ENCODE measurements around the gene SNX32. TPM values are rescaled to one million over a fixed set of nuclear protein-coding genes. Genes with fewer than 3 reads are reported as not detected.
"Not testable (repeated sequence)": the region's sequence is repeated elsewhere in the genome, so short reads cannot be mapped to it uniquely, and the experiment has no call there.

SNX32 gene
- total and polyA plus RNA-seq, 3 experiments from 2014 or later: 0.77 to 2.8 (median 2.0) TPM

GRCh38 chr11:65829459-65829858, 4.3 kb upstream of the SNX32 start:
- Mint-ChIP-seq H3K4me1 (peaks cover 8 to 14% (median 13%) of the 10 kb centered on the region in 3 donors), H3K9me3 (no peaks in the 10 kb centered on the region), H3K36me3 (no peaks in the 10 kb centered on the region), H3K4me3 (no peak overlapping the region), H3K27me3 (peaks cover 0 to 2% of the 10 kb centered on the region in 2 donors), H3K27ac (no peak overlapping the region)
- Histone ChIP-seq H3K4me1 (ENCODE audit: insufficient read depth, low read length) (peaks cover 14% of the 10 kb centered on the region), H3K27me3 (ENCODE audit: insufficient read depth, low read length, poor library complexity, severe bottlenecking) (no peaks in the 10 kb centered on the region), H3K9me3 (ENCODE audit: low read length) (no peaks in the 10 kb centered on the region), H3K36me3 (ENCODE audit: insufficient read depth, low read length) (no peaks in the 10 kb centered on the region), H3K27ac (ENCODE audit: low read depth, low read length) (no peak overlapping the region), H3K4me3 (ENCODE audit: low read length) (no peak overlapping the region)
- DNase-seq: no peak
- ChIA-PET CTCF (interaction anchor here (1.0 to 1.1 kb wide), 2 partner anchors 60 to 204 kb away, joined by 3 to 6 read pairs; no protein-coding TSS in a partner anchor), POLR2A (interaction anchor here (0.6 kb wide), 1 partner anchor 1016 kb away, joined by 3 read pairs; no protein-coding TSS in a partner anchor)

GRCh38 chr11:65832231-65832630, 1.5 kb upstream of the SNX32 start:
- H3K4me1 Mint-ChIP-seq: peaks cover 8 to 14% (median 13%) of the 10 kb centered on the region in 3 donors
- H3K9me3 Mint-ChIP-seq; H3K4me3 ChIP-seq (ENCODE audit: low read length); H3K27ac ChIP-seq (ENCODE audit: low read depth, low read length); H3K36me3 Mint-ChIP-seq; H3K27ac Mint-ChIP-seq; H3K27me3 ChIP-seq (ENCODE audit: insufficient read depth, low read length, poor library complexity, severe bottlenecking); H3K27me3 Mint-ChIP-seq; H3K36me3 ChIP-seq (ENCODE audit: insufficient read depth, low read length); H3K9me3 ChIP-seq (ENCODE audit: low read length); DNase-seq: not testable (repeated sequence)
- ChIA-PET CTCF (interaction anchor here (1.0 to 3.4 kb wide), 10 partner anchors 14 to 121 kb away, joined by 3 to 17 read pairs (median 8); partner anchors contain the start of genes AP5B1, CCDC85B, FIBP and KAT5), POLR2A (interaction anchor here (1.8 kb wide), 1 partner anchor 28 kb away, joined by 5 read pairs; the partner anchor contains the start of gene MUS81)
- peaks cover 16% of the 10 kb centered on the region for H3K4me1 ChIP-seq (ENCODE audit: insufficient read depth, low read length)
- peak overlapping the region in 3 of 7 donors; percentile 4 to 52 (median 8) for H3K4me3 Mint-ChIP-seq

- ChIA-PET CTCF (interaction anchor here (2.0 to 3.4 kb wide), 4 partner anchors 26 to 123 kb away, joined by 10 to 17 read pairs (median 13); partner anchors contain the start of genes AP5B1, KAT5 and MUS81), POLR2A (interaction anchor here (0.7 to 1.8 kb wide), 6 partner anchors 18 to 121 kb away, joined by 3 to 7 read pairs (median 4); partner anchors contain the start of genes CFL1 and MUS81)
- DNase-seq: no peak
- Mint-ChIP-seq H3K27me3 (peaks cover 0 to 2% of the 10 kb centered on the region in 2 donors), H3K4me1 (peaks cover 8 to 14% (median 13%) of the 10 kb centered on the region in 3 donors), H3K9me3 (no peaks in the 10 kb centered on the region), H3K4me3 (no peak overlapping the region), H3K27ac (no peak overlapping the region), H3K36me3 (no peaks in the 10 kb centered on the region)
- H3K36me3 ChIP-seq (ENCODE audit: insufficient read depth, low read length): no peaks in the 10 kb centered on the region
- H3K4me3 ChIP-seq (ENCODE audit: low read length): peak overlapping the region; percentile 57
- H3K4me1 ChIP-seq (ENCODE audit: insufficient read depth, low read length): peaks cover 16% of the 10 kb centered on the region
- H3K9me3 ChIP-seq (ENCODE audit: low read length): no peaks in the 10 kb centered on the region
- no peaks in the 10 kb centered on the region for H3K27me3 ChIP-seq (ENCODE audit: insufficient read depth, low read length, poor library complexity, severe bottlenecking)
- no peak overlapping the region for H3K27ac ChIP-seq (ENCODE audit: low read depth, low read length)
Observed at GRCh38 chr11:65834202-65834601, 439 bp downstream of the SNX32 start.

GRCh38 chr11:65842144-65842543, 8.4 kb downstream of the SNX32 start:
- Mint-ChIP-seq H3K27ac (no peak overlapping the region), H3K9me3 (no peaks in the 10 kb centered on the region), H3K4me1 (no peaks in the 10 kb centered on the region), H3K36me3 (no peaks in the 10 kb centered on the region), H3K27me3 (no peaks in the 10 kb centered on the region), H3K4me3 (no peak overlapping the region)
- Histone ChIP-seq H3K27me3 (ENCODE audit: insufficient read depth, low read length, poor library complexity, severe bottlenecking) (no peaks in the 10 kb centered on the region), H3K9me3 (ENCODE audit: low read length) (no peaks in the 10 kb centered on the region), H3K27ac (ENCODE audit: low read depth, low read length) (no peak overlapping the region), H3K4me1 (ENCODE audit: insufficient read depth, low read length) (no peaks in the 10 kb centered on the region), H3K4me3 (ENCODE audit: low read length) (no peak overlapping the region), H3K36me3 (ENCODE audit: insufficient read depth, low read length) (no peaks in the 10 kb centered on the region)
- ChIA-PET CTCF (no interaction called here), POLR2A (no interaction called here)
- no peak for DNase-seq

- no peaks in the 10 kb centered on the region for H3K27me3 Mint-ChIP-seq
- H3K27ac ChIP-seq (ENCODE audit: low read depth, low read length): no peak overlapping the region
- CTCF ChIA-PET: interaction anchor here (1.1 to 1.3 kb wide), 4 partner anchors 15 to 47 kb away, joined by 3 to 5 read pairs (median 4); partner anchors contain the start of gene CCDC85B
- no peak overlapping the region for H3K4me3 Mint-ChIP-seq
- H3K9me3 ChIP-seq (ENCODE audit: low read length): no peaks in the 10 kb centered on the region
- H3K27ac Mint-ChIP-seq: no peak overlapping the region
- no peak overlapping the region for H3K4me3 ChIP-seq (ENCODE audit: low read length)
- no peak for DNase-seq
- H3K36me3 Mint-ChIP-seq: no peaks in the 10 kb centered on the region
- POLR2A ChIA-PET: no interaction called here
- no peaks in the 10 kb centered on the region for H3K4me1 ChIP-seq (ENCODE audit: insufficient read depth, low read length)
- H3K9me3 Mint-ChIP-seq: no peaks in the 10 kb centered on the region
- H3K4me1 Mint-ChIP-seq: no peaks in the 10 kb centered on the region
- H3K27me3 ChIP-seq (ENCODE audit: insufficient read depth, low read length, poor library complexity, severe bottlenecking): no peaks in the 10 kb centered on the region
- no peaks in the 10 kb centered on the region for H3K36me3 ChIP-seq (ENCODE audit: insufficient read depth, low read length)
Observed at GRCh38 chr11:65843811-65844210, 10.0 kb downstream of the SNX32 start.

- POLR2A ChIA-PET: interaction anchor here (0.6 kb wide), 1 partner anchor 11 kb away, joined by 3 read pairs; no protein-coding TSS in a partner anchor
- CTCF ChIA-PET: interaction anchor here (0.7 to 1.2 kb wide), 3 partner anchors 26 to 177 kb away, joined by 3 to 4 read pairs (median 3); no protein-coding TSS in a partner anchor
- no peaks in the 10 kb centered on the region for H3K9me3 ChIP-seq (ENCODE audit: low read length)
- H3K27me3 Mint-ChIP-seq: no peaks in the 10 kb centered on the region
- no peaks in the 10 kb centered on the region for H3K4me1 ChIP-seq (ENCODE audit: insufficient read depth, low read length)
- H3K36me3 ChIP-seq (ENCODE audit: insufficient read depth, low read length): no peaks in the 10 kb centered on the region
- no peak overlapping the region for H3K27ac Mint-ChIP-seq
- no peaks in the 10 kb centered on the region for H3K27me3 ChIP-seq (ENCODE audit: insufficient read depth, low read length, poor library complexity, severe bottlenecking)
- H3K4me1 Mint-ChIP-seq: no peaks in the 10 kb centered on the region
- no peak overlapping the region for H3K4me3 ChIP-seq (ENCODE audit: low read length)
- no peak overlapping the region for H3K4me3 Mint-ChIP-seq
- H3K27ac ChIP-seq (ENCODE audit: low read depth, low read length): no peak overlapping the region
- H3K9me3 Mint-ChIP-seq: no peaks in the 10 kb centered on the region
- no peaks in the 10 kb centered on the region for H3K36me3 Mint-ChIP-seq
- DNase-seq: no peak
Observed at GRCh38 chr11:65844231-65844872, 10.6 kb downstream of the SNX32 start.

- Histone ChIP-seq H3K4me3 (ENCODE audit: low read length) (no peak overlapping the region), H3K4me1 (ENCODE audit: insufficient read depth, low read length) (no peaks in the 10 kb centered on the region), H3K9me3 (ENCODE audit: low read length) (no peaks in the 10 kb centered on the region), H3K27me3 (ENCODE audit: insufficient read depth, low read length, poor library complexity, severe bottlenecking) (no peaks in the 10 kb centered on the region), H3K27ac (ENCODE audit: low read depth, low read length) (no peak overlapping the region), H3K36me3 (ENCODE audit: insufficient read depth, low read length) (peaks cover 8% of the 10 kb centered on the region)
- Mint-ChIP-seq H3K36me3 (peaks cover 3 to 21% (median 10%) of the 10 kb centered on the region in 3 donors), H3K4me3 (no peak overlapping the region), H3K4me1 (peaks cover 4 to 7% (median 5%) of the 10 kb centered on the region in 3 donors), H3K9me3 (no peaks in the 10 kb centered on the region), H3K27me3 (no peaks in the 10 kb centered on the region), H3K27ac (no peak overlapping the region)
- ChIA-PET POLR2A (interaction anchor here (1.4 kb wide), 1 partner anchor 13 kb away, joined by 3 read pairs; the partner anchor contains the start of gene MUS81), CTCF (interaction anchor here (0.6 to 2.6 kb wide), 5 partner anchors 12 to 136 kb away, joined by 3 to 7 read pairs (median 5); partner anchors contain the start of genes FIBP, KAT5 and MUS81)
- no peak for DNase-seq
Observed at GRCh38 chr11:65847746-65848145, 14.0 kb downstream of the SNX32 start.

GRCh38 chr11:65848693-65849092, 14.9 kb downstream of the SNX32 start:
- H3K9me3 ChIP-seq (ENCODE audit: low read length); H3K4me3 ChIP-seq (ENCODE audit: low read length); H3K27me3 Mint-ChIP-seq; DNase-seq; H3K4me3 Mint-ChIP-seq; CTCF ChIA-PET; H3K9me3 Mint-ChIP-seq; H3K27ac ChIP-seq (ENCODE audit: low read depth, low read length); H3K4me1 ChIP-seq (ENCODE audit: insufficient read depth, low read length); H3K27me3 ChIP-seq (ENCODE audit: insufficient read depth, low read length, poor library complexity, severe bottlenecking): not testable (repeated sequence)
- peak overlapping the region in 2 of 8 donors; percentile 11 to 73 for H3K27ac Mint-ChIP-seq
- peaks cover 18% of the 10 kb centered on the region for H3K36me3 ChIP-seq (ENCODE audit: insufficient read depth, low read length)
- peaks cover 10 to 13% (median 12%) of the 10 kb centered on the region in 3 donors for H3K4me1 Mint-ChIP-seq
- POLR2A ChIA-PET: interaction anchor here (0.6 to 1.2 kb wide), 2 partner anchors 70 to 86 kb away, joined by 3 read pairs; no protein-coding TSS in a partner anchor
- H3K36me3 Mint-ChIP-seq: peaks cover 5 to 31% (median 15%) of the 10 kb centered on the region in 3 donors

All from CD8-positive, alpha-beta memory T cell (primary cell).